ENCODE measurements around the gene YWHAH. TPM values are rescaled to one million over a fixed set of nuclear protein-coding genes. Genes with fewer than 3 reads are reported as not detected.

YWHAH gene
- polyA plus RNA-seq, 3 donors, result 59.5 to 136 (median 132) TPM

GRCh38 chr22:31929167-31929930 lies 15.0 kb upstream of the YWHAH start:
- Mint-ChIP-seq H3K4me1 (peaks cover 16% of the 10 kb centered on the region), H3K27me3 (ENCODE audit: low read depth in 3 of 3) (peaks cover 0 to 10% (median 7%) of the 10 kb centered on the region in 3 donors), H3K27ac (no peak overlapping the region), H3K36me3 (no peaks in the 10 kb centered on the region), H3K4me3 (no peak overlapping the region), H3K9me3 (peaks cover 0 to 3% (median 0%) of the 10 kb centered on the region in 7 donors)
- Histone ChIP-seq H2AFZ (ENCODE audit: insufficient read depth, low read depth, low read length, poor library complexity, severe bottlenecking) (no peak overlapping the region), H3K36me3 (replicated peaks in 1 of 2; ENCODE audit: control insufficient read depth in 1 of 2, insufficient read depth in 2 of 2, low read length in 2 of 2) (no peaks in the 10 kb centered on the region), H3K9ac (ENCODE audit: insufficient read depth, low read length, poor library complexity, severe bottlenecking) (no peak overlapping the region), H3K27me3 (ENCODE audit: control insufficient read depth in 2 of 2, insufficient read depth in 2 of 2, low read length in 2 of 2) (no peaks in the 10 kb centered on the region), H3K9me3 (replicated peaks in 1 of 2; ENCODE audit: control insufficient read depth in 1 of 2, insufficient read depth in 1 of 2, low read length in 2 of 2) (no peaks in the 10 kb centered on the region), H3K4me2 (replicated peaks; ENCODE audit: extremely low read depth, low read length, poor library complexity, severe bottlenecking) (no peak overlapping the region), H3K79me2 (ENCODE audit: insufficient read depth, low read length) (no peaks in the 10 kb centered on the region), H3K4me1 (ENCODE audit: control insufficient read depth in 1 of 2, insufficient read depth in 2 of 2, low read length in 2 of 2) (peaks cover 3% of the 10 kb centered on the region in 2 donors), H4K20me1 (ENCODE audit: insufficient read depth, low read length) (no peaks in the 10 kb centered on the region), H3K27ac (ENCODE audit: low read depth in 1 of 2, low read length in 2 of 2) (no peak overlapping the region), H3K4me3 (replicated peaks in 1 of 3; ENCODE audit: low read depth in 2 of 3, low read length in 3 of 3) (no peak overlapping the region)
- 76% methylated on average over 6 of the region's 8 CpGs for WGBS (ENCODE audit: insufficient coverage)
- intact Hi-C loops (cut with micrococcal nuclease), result no loop called here
- no peak for TF ChIP-seq CTCF (IDR thresholded peaks at IDR 0.05)
- no peak for DNase-seq

GRCh38 chr22:31932863-31933262 lies 11.5 kb upstream of the YWHAH start:
- H2AFZ ChIP-seq (ENCODE audit: insufficient read depth, low read depth, low read length, poor library complexity, severe bottlenecking), result no peak overlapping the region
- no peaks in the 10 kb centered on the region for H3K36me3 ChIP-seq (replicated peaks in 1 of 2; ENCODE audit: control insufficient read depth in 1 of 2, insufficient read depth in 2 of 2, low read length in 2 of 2)
- H3K4me2 ChIP-seq (replicated peaks; ENCODE audit: extremely low read depth, low read length, poor library complexity, severe bottlenecking), result no peak overlapping the region
- H3K27me3 ChIP-seq (ENCODE audit: control insufficient read depth in 2 of 2, insufficient read depth in 2 of 2, low read length in 2 of 2), result no peaks in the 10 kb centered on the region
- no peak for DNase-seq
- peaks cover 0 to 10% (median 5%) of the 10 kb centered on the region in 3 donors for H3K27me3 Mint-ChIP-seq (ENCODE audit: low read depth in 3 of 3)
- H3K9me3 Mint-ChIP-seq, result no peaks in the 10 kb centered on the region
- no peak overlapping the region for H3K4me3 Mint-ChIP-seq
- no peak for TF ChIP-seq CTCF (IDR thresholded peaks at IDR 0.05)
- no peak overlapping the region for H3K9ac ChIP-seq (ENCODE audit: insufficient read depth, low read length, poor library complexity, severe bottlenecking)
- H3K4me1 ChIP-seq (ENCODE audit: control insufficient read depth in 1 of 2, insufficient read depth in 2 of 2, low read length in 2 of 2), result peaks cover 8 to 10% of the 10 kb centered on the region in 2 donors
- H3K4me1 Mint-ChIP-seq, result peaks cover 27% of the 10 kb centered on the region
- no peak overlapping the region for H3K27ac Mint-ChIP-seq
- no peaks in the 10 kb centered on the region for H4K20me1 ChIP-seq (ENCODE audit: insufficient read depth, low read length)
- no peaks in the 10 kb centered on the region for H3K79me2 ChIP-seq (ENCODE audit: insufficient read depth, low read length)
- H3K36me3 Mint-ChIP-seq, result no peaks in the 10 kb centered on the region
- H3K27ac ChIP-seq (ENCODE audit: low read depth in 1 of 2, low read length in 2 of 2), result no peak overlapping the region
- intact Hi-C loops (cut with micrococcal nuclease), result no loop called here
- no peaks in the 10 kb centered on the region for H3K9me3 ChIP-seq (replicated peaks in 1 of 2; ENCODE audit: control insufficient read depth in 1 of 2, insufficient read depth in 1 of 2, low read length in 2 of 2)
- 88% methylated on average over 5 of the region's 5 CpGs for WGBS (ENCODE audit: insufficient coverage)
- no peak overlapping the region for H3K4me3 ChIP-seq (replicated peaks in 1 of 3; ENCODE audit: low read depth in 2 of 3, low read length in 3 of 3)

All from CD14-positive monocyte (primary cell).